HepG2 (cell line): ENCODE data around the gene SSC5D. TPM values are rescaled to one million over a fixed set of nuclear protein-coding genes. Genes with fewer than 3 reads are reported as not detected.

Source experiments
- AGO2 ChIP-seq: fragments of 200-400 bp; formaldehyde crosslinking; optimal IDR thresholded peaks from 2 replicates; pipeline ENCODE3; 2017; ENCODE audit warnings: mild to moderate bottlenecking, low read depth, low read length, moderate library complexity
- BRCA1 ChIP-seq: sonication (generic); formaldehyde crosslinking; IDR thresholded peaks from 2 replicates; pipeline ENCODE4 v1.4.0; 2020; ENCODE audit warnings: missing genetic modification reagents
- EEA1 ChIP-seq: sonication (generic); formaldehyde crosslinking; IDR thresholded peaks from 2 replicates; pipeline ENCODE4 v1.5.1; 2020; ENCODE audit warnings: mild to moderate bottlenecking, missing genetic modification reagents, borderline replicate concordance
- GFI1 ChIP-seq: sonication (generic); formaldehyde crosslinking; IDR thresholded peaks from 2 replicates; pipeline ENCODE4 v1.5.0; 2020; ENCODE audit warnings: missing genetic modification reagents, mild to moderate bottlenecking, borderline replicate concordance
- HDAC1 ChIP-seq: sonication (generic); formaldehyde crosslinking; IDR thresholded peaks from 2 replicates; pipeline ENCODE4 v1.5.1; 2020; ENCODE audit warnings: mild to moderate bottlenecking, missing genetic modification reagents
- HMG20B ChIP-seq: conservative IDR thresholded peaks from 2 replicates; pipeline ENCODE4 v1.6.1; 2016; ENCODE audit warnings: missing genetic modification reagents, missing compliant biosample characterization
- KDM4B ChIP-seq: sonication (generic); formaldehyde crosslinking; IDR thresholded peaks from 2 replicates; pipeline ENCODE4 v1.4.0; 2020; ENCODE audit warnings: missing genetic modification reagents
- LCORL ChIP-seq, 2 experiments: fragments of 450-650 bp in 1 of 2; sonication (generic) in 1 of 2; formaldehyde crosslinking in 1 of 2; IDR thresholded peaks; 2 replicates each; pipeline versions ENCODE4 v1.5.0 to v1.6.1; 2017 to 2020; ENCODE audit warnings: antibody characterized with exemption in 1 of 2, missing genetic modification reagents in 1 of 2
- MTA1 ChIP-seq: sonication (generic); formaldehyde crosslinking; IDR thresholded peaks from 2 replicates; pipeline ENCODE4 v1.4.0; 2020; ENCODE audit warnings: missing genetic modification reagents, mild to moderate bottlenecking, borderline replicate concordance
- SP140L ChIP-seq: sonication (generic); formaldehyde crosslinking; IDR thresholded peaks from 2 replicates; pipeline ENCODE4 v1.4.0; 2020; ENCODE audit warnings: missing genetic modification reagents, borderline replicate concordance
- SP2 ChIP-seq: sonication (generic); formaldehyde crosslinking; IDR thresholded peaks from 2 replicates; pipeline ENCODE4 v1.5.1; 2020; ENCODE audit warnings: mild to moderate bottlenecking, missing genetic modification reagents
- TEF ChIP-seq: sonication (generic); formaldehyde crosslinking; IDR thresholded peaks from 2 replicates; pipeline ENCODE4 v1.5.0; 2020; ENCODE audit warnings: missing genetic modification reagents
- ZNF160 ChIP-seq: sonication (generic); formaldehyde crosslinking; IDR thresholded peaks from 2 replicates; pipeline ENCODE4 v1.8.0; 2022; ENCODE audit warnings: mild to moderate bottlenecking, inconsistent platforms, missing genetic modification reagents
- ZNF232 ChIP-seq: sonication (generic); formaldehyde crosslinking; IDR thresholded peaks from 2 replicates; pipeline ENCODE4 v1.4.0; 2020; ENCODE audit warnings: missing genetic modification reagents, borderline replicate concordance
- ZNF33B ChIP-seq: sonication (generic); formaldehyde crosslinking; IDR thresholded peaks from 2 replicates; pipeline ENCODE4 v1.5.1; 2020; ENCODE audit warnings: mild to moderate bottlenecking, missing genetic modification reagents
- ZNF564 ChIP-seq: sonication (generic); formaldehyde crosslinking; IDR thresholded peaks from 2 replicates; pipeline ENCODE4 v1.8.1; 2023; ENCODE audit warnings: mild to moderate bottlenecking, missing genetic modification reagents
- ZNF616 ChIP-seq: sonication (generic); formaldehyde crosslinking; IDR thresholded peaks from 2 replicates; pipeline ENCODE4 v1.5.0; 2020; ENCODE audit warnings: low read depth, mild to moderate bottlenecking, missing genetic modification reagents
- ZNF678 ChIP-seq: sonication (generic); formaldehyde crosslinking; IDR thresholded peaks from 2 replicates; pipeline ENCODE4 v1.4.0; 2020; ENCODE audit warnings: mild to moderate bottlenecking, missing genetic modification reagents
- ZNF737 ChIP-seq: sonication (generic); formaldehyde crosslinking; IDR thresholded peaks from 2 replicates; pipeline ENCODE4 v1.5.0; 2020; ENCODE audit warnings: missing genetic modification reagents, mild to moderate bottlenecking, borderline replicate concordance
- ZNF781 ChIP-seq: sonication (generic); formaldehyde crosslinking; IDR thresholded peaks from 2 replicates; pipeline ENCODE4 v1.5.1; 2020; ENCODE audit warnings: borderline replicate concordance, mild to moderate bottlenecking, missing genetic modification reagents; ENCODE audit errors: not compliant biosample characterization
- ZNF816 ChIP-seq: sonication (generic); formaldehyde crosslinking; IDR thresholded peaks from 2 replicates; pipeline ENCODE4 v1.8.0; 2022; ENCODE audit warnings: missing genetic modification reagents, mild to moderate bottlenecking, borderline replicate concordance
- polyA plus RNA-seq, 8 experiments: library from polyadenylated mRNA; depleted of rRNA in 3 of 8; stranded (reverse) in 7 of 8; unstranded in 1 of 8; fragments of >200 nt; fragmentation: Illumina TruSeq in 4 of 8; extraction: Trizol in 4 of 8; gene quantifications; 2 replicates each; pipeline versions ENCODE4 v1.2.1 to v1.2.3, GENCODE V29; 2011 to 2016; ENCODE audit warnings: low read depth in 4 of 8, missing spikeins in 1 of 8, mixed read lengths in 1 of 8; ENCODE audit not compliant: insufficient read depth in 1 of 8
- total RNA-seq, 5 experiments: library from RNA; depleted of rRNA; stranded (reverse); fragments of >200 nt; fragmentation: Illumina TruSeq; extraction: Trizol; gene quantifications; 2 replicates each; pipeline ENCODE4 v1.2.3, GENCODE V29; 2016; ENCODE audit warnings: low read depth in 1 of 5
- TF ChIP-seq, protein P1 (sequence below): sonication (generic); formaldehyde crosslinking; IDR thresholded peaks from 2 replicates; pipeline ENCODE4 v1.8.1; 2022; ENCODE audit warnings: low read depth, mild to moderate bottlenecking, missing genetic modification reagents
- TF ChIP-seq, protein P2 (sequence below): sonication (generic); formaldehyde crosslinking; IDR thresholded peaks from 2 replicates; pipeline ENCODE4 v1.5.0; 2020; ENCODE audit warnings: mild to moderate bottlenecking, missing genetic modification reagents
- TF ChIP-seq, protein P3 (sequence below): IDR thresholded peaks from 2 replicates; pipeline ENCODE4 v1.6.1; 2016; ENCODE audit warnings: low read depth

Gene SSC5D
- total and polyA plus RNA-seq, 2 of the 13 experiments (the other 11 are each of a cell fraction or from before 2014, with no cell fraction given), result not detected

GRCh38 chr19:55476100-55476775 is 12.0 kb upstream of the SSC5D start, which contains the start of gene ZNF628 (continued):
- TF ChIP-seq SP2, result peak; percentile 93
- no peak for TF ChIP-seq SP140L
- TF ChIP-seq KDM4B (CRISPR knock-in tag), result no peak
- peak; percentile 76; the same call in 1 of the 2 replicates for TF ChIP-seq ZNF160 (CRISPR knock-in tag)
- peak; percentile 78; the same call in 1 of the 2 replicates for TF ChIP-seq MTA1 (CRISPR knock-in tag)
- TF ChIP-seq AGO2, result no peak
- TF ChIP-seq ZNF816, result peak; percentile 60
- TF ChIP-seq, protein P1, sequence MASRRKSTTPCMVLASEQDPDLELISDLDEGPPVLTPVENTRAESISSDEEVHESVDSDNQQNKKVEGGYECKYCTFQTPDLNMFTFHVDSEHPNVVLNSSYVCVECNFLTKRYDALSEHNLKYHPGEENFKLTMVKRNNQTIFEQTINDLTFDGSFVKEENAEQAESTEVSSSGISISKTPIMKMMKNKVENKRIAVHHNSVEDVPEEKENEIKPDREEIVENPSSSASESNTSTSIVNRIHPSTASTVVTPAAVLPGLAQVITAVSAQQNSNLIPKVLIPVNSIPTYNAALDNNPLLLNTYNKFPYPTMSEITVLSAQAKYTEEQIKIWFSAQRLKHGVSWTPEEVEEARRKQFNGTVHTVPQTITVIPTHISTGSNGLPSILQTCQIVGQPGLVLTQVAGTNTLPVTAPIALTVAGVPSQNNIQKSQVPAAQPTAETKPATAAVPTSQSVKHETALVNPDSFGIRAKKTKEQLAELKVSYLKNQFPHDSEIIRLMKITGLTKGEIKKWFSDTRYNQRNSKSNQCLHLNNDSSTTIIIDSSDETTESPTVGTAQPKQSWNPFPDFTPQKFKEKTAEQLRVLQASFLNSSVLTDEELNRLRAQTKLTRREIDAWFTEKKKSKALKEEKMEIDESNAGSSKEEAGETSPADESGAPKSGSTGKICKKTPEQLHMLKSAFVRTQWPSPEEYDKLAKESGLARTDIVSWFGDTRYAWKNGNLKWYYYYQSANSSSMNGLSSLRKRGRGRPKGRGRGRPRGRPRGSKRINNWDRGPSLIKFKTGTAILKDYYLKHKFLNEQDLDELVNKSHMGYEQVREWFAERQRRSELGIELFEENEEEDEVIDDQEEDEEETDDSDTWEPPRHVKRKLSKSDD (CRISPR knock-in tag), result 0 out of 2 replicates have a peak, but pooled peaks have one; percentile 28
- TF ChIP-seq ZNF678 (CRISPR knock-in tag), result peak; percentile 70
- peak; percentile 84; the same call in 1 of the 2 replicates for TF ChIP-seq ZNF33B (CRISPR knock-in tag)
- TF ChIP-seq ZNF737 (CRISPR knock-in tag), result no peak
- TF ChIP-seq BRCA1 (CRISPR knock-in tag), result no peak
- peak; percentile 93 for TF ChIP-seq ZNF781 (CRISPR knock-in tag)
- peak; percentile 53; the same call in 1 of the 2 replicates for TF ChIP-seq GFI1 (CRISPR knock-in tag)
- peak; percentile 77; the same call in 1 of the 2 replicates for TF ChIP-seq ZNF616 (CRISPR knock-in tag)
- TF ChIP-seq, protein P2, sequence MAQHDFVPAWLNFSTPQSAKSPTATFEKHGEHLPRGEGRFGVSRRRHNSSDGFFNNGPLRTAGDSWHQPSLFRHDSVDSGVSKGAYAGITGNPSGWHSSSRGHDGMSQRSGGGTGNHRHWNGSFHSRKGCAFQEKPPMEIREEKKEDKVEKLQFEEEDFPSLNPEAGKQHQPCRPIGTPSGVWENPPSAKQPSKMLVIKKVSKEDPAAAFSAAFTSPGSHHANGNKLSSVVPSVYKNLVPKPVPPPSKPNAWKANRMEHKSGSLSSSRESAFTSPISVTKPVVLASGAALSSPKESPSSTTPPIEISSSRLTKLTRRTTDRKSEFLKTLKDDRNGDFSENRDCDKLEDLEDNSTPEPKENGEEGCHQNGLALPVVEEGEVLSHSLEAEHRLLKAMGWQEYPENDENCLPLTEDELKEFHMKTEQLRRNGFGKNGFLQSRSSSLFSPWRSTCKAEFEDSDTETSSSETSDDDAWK, result no peak
- TF ChIP-seq LCORL (IDR thresholded peaks at IDR 0.05), result no peak
- TF ChIP-seq LCORL (CRISPR knock-in tag; IDR thresholded peaks at IDR 0.05), result peak; percentile 82
- peak; percentile 63 for TF ChIP-seq HDAC1
- peak; percentile 15; the same call in 1 of the 2 replicates for TF ChIP-seq HMG20B (CRISPR knock-in tag)
- TF ChIP-seq EEA1 (CRISPR knock-in tag), result peak; percentile 44; the same call in 1 of the 2 replicates
- TF ChIP-seq, protein P3, sequence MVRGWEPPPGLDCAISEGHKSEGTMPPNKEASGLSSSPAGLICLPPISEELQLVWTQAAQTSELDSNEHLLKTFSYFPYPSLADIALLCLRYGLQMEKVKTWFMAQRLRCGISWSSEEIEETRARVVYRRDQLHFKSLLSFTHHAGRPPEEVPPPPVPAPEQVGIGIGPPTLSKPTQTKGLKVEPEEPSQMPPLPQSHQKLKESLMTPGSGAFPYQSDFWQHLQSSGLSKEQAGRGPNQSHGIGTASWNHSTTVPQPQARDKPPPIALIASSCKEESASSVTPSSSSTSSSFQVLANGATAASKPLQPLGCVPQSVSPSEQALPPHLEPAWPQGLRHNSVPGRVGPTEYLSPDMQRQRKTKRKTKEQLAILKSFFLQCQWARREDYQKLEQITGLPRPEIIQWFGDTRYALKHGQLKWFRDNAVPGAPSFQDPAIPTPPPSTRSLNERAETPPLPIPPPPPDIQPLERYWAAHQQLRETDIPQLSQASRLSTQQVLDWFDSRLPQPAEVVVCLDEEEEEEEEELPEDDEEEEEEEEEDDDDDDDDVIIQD (CRISPR knock-in tag), result 0 out of 2 replicates have a peak, but pooled peaks have one; percentile 42
- peak; percentile 95 for TF ChIP-seq ZNF232 (CRISPR knock-in tag)
- TF ChIP-seq ZNF564, result peak; percentile 91
- no peak for TF ChIP-seq TEF (CRISPR knock-in tag)
